Stimulated activated CD4-positive, alpha-beta T cell treated with anti-CD3 and anti-CD28 coated beads, TNF-alpha, amount 100 ng/mL, for 1 hour (primary cell): Measurements from ENCODE around the gene MOB3C.

ENCODE experiments used
- DNase-seq, 3 donors: peaks; one replicate each; pipeline ENCODE4 v3.0.0-alpha.2; 2020; ENCODE audit warnings: low read depth in 3 of 3, low spot score in 1 of 3

MOB3C gene

DNA sequence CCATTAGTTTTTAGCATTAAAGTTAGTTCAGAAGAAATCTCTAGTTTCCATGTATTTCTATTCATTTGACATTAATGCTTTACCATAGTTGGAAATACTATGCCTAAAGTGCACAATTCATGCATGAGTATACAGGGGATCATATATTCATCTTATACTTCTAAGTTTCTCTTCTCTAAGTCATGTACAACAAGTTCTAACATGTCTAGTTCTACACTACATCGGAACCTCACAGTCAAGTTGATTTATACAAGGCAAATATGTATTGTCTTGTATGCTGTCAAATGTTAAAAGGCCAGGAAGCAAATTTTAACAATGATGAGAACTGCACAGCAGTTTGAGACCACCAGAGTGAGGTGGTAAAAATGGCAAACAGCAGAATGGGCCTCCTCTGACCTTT, 22.9 kb upstream of the MOB3C start:
- no peak for DNase-seq

DNA sequence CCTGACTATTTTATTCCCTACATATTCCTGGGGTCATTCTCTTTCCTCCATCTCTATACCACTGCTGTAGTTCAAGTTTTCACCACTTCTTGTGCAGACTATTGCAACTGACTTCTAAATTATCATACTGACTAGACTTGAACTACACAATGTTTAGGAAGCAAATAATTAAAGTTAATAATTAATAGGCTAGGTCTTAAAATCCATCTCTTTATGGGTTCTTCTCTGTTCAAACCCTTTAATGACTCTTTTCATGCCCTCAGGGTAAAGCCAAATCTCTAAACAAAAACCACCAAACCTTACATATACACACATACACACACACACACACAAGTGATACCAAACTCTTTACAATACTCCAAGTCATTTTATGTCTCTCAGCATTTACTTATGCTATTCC, 22.3 kb upstream of the MOB3C start:
- no peak for DNase-seq

GRCh38 chr1:46637444-46638083, 21.0 kb upstream of the MOB3C start:
- no peak for DNase-seq

DNA sequence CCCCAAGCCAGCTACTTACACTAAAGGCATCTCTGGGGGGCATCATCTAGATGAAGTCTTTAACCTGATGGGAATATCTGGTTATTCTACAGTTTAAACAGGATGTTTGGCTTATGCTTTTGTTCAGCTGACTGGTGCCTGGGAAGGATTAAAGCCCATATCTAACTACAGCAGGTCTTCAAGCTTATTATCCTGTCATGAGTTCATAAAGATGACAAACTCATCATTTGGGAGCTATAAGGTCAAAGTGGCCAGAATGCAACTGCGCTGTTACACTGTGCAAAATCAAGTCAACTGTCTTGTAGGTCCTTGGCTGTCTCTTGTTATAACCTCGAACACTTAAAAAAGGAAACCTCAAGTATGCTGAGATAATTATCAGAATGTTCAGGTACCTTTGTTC, 18.6 kb upstream of the MOB3C start:
- DNase-seq, result no peak

DNA sequence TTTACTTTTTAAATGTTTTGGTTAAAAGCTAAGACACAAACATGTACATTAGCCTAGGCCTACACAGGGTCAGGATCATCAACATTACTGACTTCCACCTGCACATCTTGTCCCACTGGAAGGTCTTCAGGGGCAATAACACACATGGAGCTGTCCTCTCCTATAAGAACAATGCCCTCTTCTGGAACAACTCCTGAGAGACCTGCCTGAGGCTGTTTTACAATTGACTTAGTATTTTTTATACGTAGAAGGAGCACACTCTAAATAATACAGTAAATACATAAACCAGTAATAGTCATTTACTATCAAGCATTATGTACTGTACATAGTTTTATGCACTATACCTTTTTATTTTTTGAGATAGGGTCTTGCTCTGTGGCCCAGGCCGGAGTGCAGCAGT, 14.1 kb upstream of the MOB3C start:
- no peak for DNase-seq

DNA sequence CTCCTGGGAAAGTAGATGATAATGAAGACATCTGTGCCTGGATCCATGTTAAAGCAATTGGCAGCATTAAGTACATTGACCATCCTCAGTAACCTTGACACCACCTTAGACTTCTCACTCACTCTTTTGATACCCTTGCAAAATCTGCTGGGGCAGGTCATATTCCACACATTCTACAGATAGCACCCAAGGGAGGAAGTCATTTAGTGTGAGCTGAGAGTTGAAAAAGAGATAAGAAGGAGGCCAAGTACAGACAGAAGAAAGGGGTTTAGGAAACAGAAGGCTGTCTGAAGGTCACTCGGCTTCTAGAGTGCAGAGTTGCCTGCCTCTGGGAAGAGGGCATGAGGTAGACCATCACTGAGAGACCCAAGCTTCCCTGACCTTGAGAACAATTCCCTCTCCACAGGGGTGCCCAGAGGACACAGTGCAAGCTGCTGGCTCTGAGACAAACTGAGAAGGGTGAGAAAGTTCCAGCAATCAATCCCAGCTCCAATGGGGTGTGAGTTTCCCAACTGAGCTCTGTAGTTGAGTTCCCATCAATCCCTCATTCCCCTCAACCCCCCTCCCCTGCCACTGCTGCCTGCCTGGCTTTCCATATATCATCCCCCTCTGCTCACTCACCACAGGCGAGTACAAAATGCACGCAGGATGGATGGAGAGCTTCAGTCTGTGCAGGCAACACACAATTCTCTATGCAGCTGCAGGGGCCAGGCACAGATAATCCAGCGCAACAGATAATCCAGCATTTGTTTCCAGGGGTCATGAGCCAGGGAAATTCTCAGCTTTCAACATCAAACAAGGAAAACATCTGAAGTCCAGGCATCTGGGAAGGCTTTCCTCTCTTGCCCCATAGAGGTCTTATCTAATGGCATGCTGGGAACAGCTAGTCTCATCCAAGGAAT, 7.4 kb upstream of the MOB3C start:
- DNase-seq, result no peak

GRCh38 chr1:46622344-46622743, 5.7 kb upstream of the MOB3C start:
- no peak for DNase-seq

DNA sequence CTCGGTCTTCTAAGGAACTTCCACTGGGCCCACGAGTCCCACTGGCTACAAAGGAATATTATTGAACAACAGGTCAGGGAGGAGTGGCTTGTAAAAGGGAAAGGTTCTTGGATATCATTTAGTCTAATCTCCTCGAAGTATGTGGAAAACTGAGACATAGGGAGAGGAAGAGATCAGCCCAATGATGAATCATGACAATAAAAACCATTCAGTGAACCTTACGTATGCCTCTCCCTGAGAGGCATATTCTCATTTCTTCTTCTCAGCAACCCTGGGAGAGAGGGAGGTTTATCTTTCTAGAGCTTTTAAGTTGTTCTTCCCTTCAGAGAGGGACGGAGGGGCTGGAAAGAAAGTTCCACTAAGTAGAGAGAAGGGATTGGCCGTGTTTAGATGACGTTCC, 5.3 kb upstream of the MOB3C start:
- DNase-seq, result no peak

- DNase-seq, result no peak
Measured at GRCh38 chr1:46619656-46620258, 3.1 kb upstream of the MOB3C start.

DNA sequence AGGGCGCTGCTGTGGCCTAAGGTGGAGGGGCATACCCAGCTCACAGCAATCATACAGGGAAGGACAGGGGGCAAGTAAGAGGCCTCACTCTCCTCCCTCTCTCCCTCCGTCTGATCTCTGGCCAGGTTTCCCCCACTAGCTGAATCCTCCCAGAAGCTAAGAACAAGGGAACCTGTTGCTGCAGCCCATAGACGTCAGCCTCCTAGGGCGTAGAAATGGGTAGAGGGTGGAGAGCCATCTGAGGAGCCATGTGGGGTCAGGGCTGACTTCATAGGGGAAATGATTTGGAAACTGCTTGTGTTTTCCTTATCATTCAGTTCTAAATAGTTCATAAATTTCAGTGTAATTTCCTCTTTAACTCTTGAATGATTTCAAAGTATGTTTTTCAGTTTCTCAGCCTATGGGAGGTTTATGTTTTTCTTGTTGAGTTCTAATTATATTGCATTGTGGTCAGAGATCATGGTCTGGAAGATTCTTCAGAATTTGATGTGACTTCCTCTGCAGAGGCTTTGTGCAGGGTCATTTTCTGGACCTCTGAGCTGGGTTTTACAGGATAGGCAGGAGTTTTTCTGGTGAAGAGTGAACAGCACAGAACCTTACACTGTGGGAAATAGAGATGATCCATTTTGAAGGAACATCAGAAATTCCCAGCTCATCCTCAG, 2.3 kb upstream of the MOB3C start:
- no peak for DNase-seq

GRCh38 chr1:46617833-46618232, 1.2 kb upstream of the MOB3C start:
- no peak for DNase-seq

- DNase-seq, result no peak
Measured at GRCh38 chr1:46617108-46617800, 643 bp upstream of the MOB3C start.

- DNase-seq, result no peak
Measured at GRCh38 chr1:46615735-46616134, 876 bp downstream of the MOB3C start.

- no peak for DNase-seq
Measured at GRCh38 chr1:46615088-46615487, 1.5 kb downstream of the MOB3C start.

DNA sequence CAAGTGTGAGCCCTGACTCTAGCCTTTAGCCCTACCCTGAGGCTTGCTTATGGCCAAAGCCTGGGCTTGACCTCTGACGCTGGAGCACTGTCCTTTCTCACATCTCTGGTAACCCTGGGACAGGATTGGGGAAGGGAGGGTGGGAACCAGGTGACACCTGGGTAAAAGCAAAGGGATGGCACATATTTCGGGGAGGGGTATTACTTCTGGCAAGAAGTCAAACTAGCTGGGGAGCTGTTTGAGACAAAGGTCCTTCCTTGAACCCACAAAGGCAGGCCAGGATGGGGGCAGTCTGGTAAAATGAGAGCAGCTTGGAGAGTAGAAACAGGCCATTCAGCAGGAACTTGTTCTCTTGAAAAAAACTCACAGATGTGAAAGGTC, 2.0 kb downstream of the MOB3C start:
- no peak for DNase-seq

DNA sequence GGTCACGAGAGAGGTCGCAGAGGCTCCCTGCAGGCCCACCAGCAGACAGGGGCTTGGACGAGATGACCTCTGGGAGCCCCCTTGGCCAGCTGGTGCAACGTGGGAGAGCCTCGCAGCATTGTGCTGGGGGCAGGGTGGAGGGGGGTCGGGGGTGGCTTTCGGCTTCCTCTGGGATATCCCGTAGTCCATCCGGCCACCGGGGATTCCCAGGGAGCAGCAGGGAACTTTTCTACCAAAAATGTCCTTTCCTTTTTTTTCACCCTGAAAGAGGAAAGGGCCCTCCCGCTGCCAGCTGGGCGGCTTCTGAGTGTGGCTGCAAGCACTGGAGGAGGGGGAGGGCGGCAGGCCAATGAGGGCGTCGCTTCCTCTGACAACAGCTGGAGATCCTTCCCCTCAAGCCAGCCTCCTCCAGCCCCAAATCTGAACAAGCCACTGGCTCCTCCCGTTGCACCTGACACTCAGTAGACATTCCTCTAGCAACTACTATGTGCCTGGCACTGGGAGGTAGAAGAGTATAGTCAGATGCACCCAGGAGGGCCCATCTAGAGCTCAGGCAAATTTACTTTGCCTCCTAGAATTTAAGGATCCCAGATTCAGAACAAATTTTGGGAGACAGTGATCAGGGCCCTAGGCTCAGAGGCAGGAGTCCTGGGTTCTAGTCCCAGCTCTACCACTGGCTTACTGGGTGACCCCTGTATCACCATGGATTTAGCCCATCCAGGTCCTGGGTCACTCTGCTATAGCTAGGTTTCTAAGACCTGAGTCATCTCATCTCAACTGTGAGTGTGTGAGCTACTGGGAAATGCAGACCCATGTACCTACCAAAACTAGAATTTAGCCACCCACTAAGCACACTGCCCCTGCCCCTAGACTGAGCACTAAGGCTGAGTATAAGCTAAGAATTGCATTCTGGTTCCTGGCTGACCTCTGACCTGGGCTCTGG, 2.7 kb downstream of the MOB3C start:
- no peak for DNase-seq

- no peak for DNase-seq
Measured at GRCh38 chr1:46612937-46613660, 3.5 kb downstream of the MOB3C start.

- no peak for DNase-seq
Measured at GRCh38 chr1:46611691-46612221, 4.9 kb downstream of the MOB3C start.
